CD14-positive monocyte (primary cell): ENCODE data around the gene PPIP5K1. TPM values are rescaled to one million over a fixed set of nuclear protein-coding genes. Genes with fewer than 3 reads are reported as not detected.

Experiments
- DNase-seq, 3 donors: peaks; one replicate each; pipeline ENCODE4 v3.0.0-alpha.2; 2011 to 2022
- H2AFZ ChIP-seq: 2 replicates; pipeline ENCODE4 v1.6.0; 2012; ENCODE audit warnings: mild to moderate bottlenecking, low read depth, low read length, inconsistent platforms; ENCODE audit not compliant: insufficient read depth, poor library complexity, severe bottlenecking
- H3K27ac ChIP-seq, 2 donors: 1 replicate in 1 of 2; 2 replicates in 1 of 2; pipeline ENCODE4 v1.5.1; 2012 to 2013; ENCODE audit warnings: low read length in 2 of 2, control low read depth in 1 of 2, inconsistent platforms in 1 of 2, low read depth in 1 of 2, mild to moderate bottlenecking in 1 of 2
- H3K27me3 ChIP-seq, 2 donors: one replicate each; pipeline versions ENCODE4 v1.6.0 to v1.6.1; 2011 to 2013; ENCODE audit warnings: low read length in 2 of 2; ENCODE audit not compliant: control insufficient read depth in 2 of 2, insufficient read depth in 2 of 2
- H3K36me3 ChIP-seq, 2 donors: replicated peaks in 1 of 2; 1 replicate in 1 of 2; 2 replicates in 1 of 2; pipeline versions ENCODE4 v1.5.1 to v1.6.1; 2012 to 2013; ENCODE audit warnings: low read length in 2 of 2, control low read depth in 1 of 2, inconsistent platforms in 1 of 2, mild to moderate bottlenecking in 1 of 2; ENCODE audit not compliant: insufficient read depth in 2 of 2, control insufficient read depth in 1 of 2
- H3K4me1 ChIP-seq, 2 donors: 1 replicate in 1 of 2; 2 replicates in 1 of 2; pipeline versions ENCODE4 v1.5.1 to v1.6.1; 2012 to 2013; ENCODE audit warnings: low read length in 2 of 2, control low read depth in 1 of 2, inconsistent platforms in 1 of 2, mild to moderate bottlenecking in 1 of 2, moderate library complexity in 1 of 2; ENCODE audit not compliant: insufficient read depth in 2 of 2, control insufficient read depth in 1 of 2
- H3K4me2 ChIP-seq: replicated peaks from 2 replicates; pipeline ENCODE3; 2012; ENCODE audit warnings: low read length, moderate library complexity, mild to moderate bottlenecking; ENCODE audit not compliant: poor library complexity, severe bottlenecking; ENCODE audit errors: extremely low read depth
- H3K4me3 ChIP-seq, 3 experiments: fragments of 200-600 bp in 1 of 3; sonication (generic) in 1 of 3; replicated peaks in 1 of 3; 1 replicate in 2 of 3; 2 replicates in 1 of 3; pipeline ENCODE4 v1.5.1; 2011 to 2013; ENCODE audit warnings: low read length in 3 of 3, mild to moderate bottlenecking in 3 of 3, control low read depth in 2 of 3, low read depth in 2 of 3, inconsistent platforms in 1 of 3, moderate library complexity in 1 of 3
- H3K79me2 ChIP-seq: 2 replicates; pipeline ENCODE4 v1.6.0; 2012; ENCODE audit warnings: mild to moderate bottlenecking, control low read depth, inconsistent platforms, low read length, moderate library complexity; ENCODE audit not compliant: insufficient read depth
- H3K9ac ChIP-seq: 2 replicates; pipeline ENCODE4 v1.6.0; 2017; ENCODE audit warnings: low read length, mild to moderate bottlenecking; ENCODE audit not compliant: insufficient read depth, poor library complexity, severe bottlenecking
- H3K9me3 ChIP-seq, 2 donors: replicated peaks in 1 of 2; 1 replicate in 1 of 2; 2 replicates in 1 of 2; pipeline versions ENCODE4 v1.5.1 to v1.6.1; 2012 to 2013; ENCODE audit warnings: low read length in 2 of 2, control low read depth in 1 of 2; ENCODE audit not compliant: control insufficient read depth in 1 of 2, insufficient read depth in 1 of 2
- H4K20me1 ChIP-seq: 2 replicates; pipeline ENCODE4 v1.6.0; 2012; ENCODE audit warnings: mild to moderate bottlenecking, low read length, control low read depth, moderate library complexity; ENCODE audit not compliant: insufficient read depth
- H3K27ac Mint-ChIP-seq, 7 donors: one replicate each; pipeline ENCODE4 v1.8.0; 2020; ENCODE audit warnings: mild to moderate bottlenecking in 7 of 7, mixed read lengths in 7 of 7, moderate library complexity in 6 of 7, inconsistent platforms in 2 of 7
- H3K27me3 Mint-ChIP-seq, 3 donors: one replicate each; pipeline ENCODE4 v1.8.0; 2021 to 2022; ENCODE audit warnings: low read depth in 3 of 3, mild to moderate bottlenecking in 3 of 3, mixed read lengths in 3 of 3, moderate library complexity in 3 of 3, inconsistent platforms in 1 of 3
- H3K36me3 Mint-ChIP-seq, 2 donors: one replicate each; pipeline ENCODE4 v1.8.0; 2020; ENCODE audit warnings: mixed read lengths in 2 of 2, inconsistent platforms in 1 of 2, mild to moderate bottlenecking in 1 of 2
- H3K4me1 Mint-ChIP-seq: one replicate; pipeline ENCODE4 v1.8.0; 2020; ENCODE audit warnings: mild to moderate bottlenecking, mixed read lengths
- H3K4me3 Mint-ChIP-seq, 2 donors: one replicate each; pipeline ENCODE4 v1.8.0; 2020; ENCODE audit warnings: mild to moderate bottlenecking in 2 of 2, mixed read lengths in 2 of 2, moderate library complexity in 1 of 2
- H3K9me3 Mint-ChIP-seq, 7 donors: one replicate each; pipeline ENCODE4 v1.8.0; 2020 to 2022; ENCODE audit warnings: mixed read lengths in 7 of 7, mild to moderate bottlenecking in 6 of 7, moderate library complexity in 6 of 7, inconsistent platforms in 2 of 7
- CTCF ChIP-seq: fragments of 200-600 bp; IDR thresholded peaks from one replicate; pipeline ENCODE4 v1.8.0; 2022; ENCODE audit warnings: antibody characterized with exemption, mild to moderate bottlenecking
- WGBS: methylation state at CpG from one replicate; pipeline ENCODE4 v1.1.5; 2013; ENCODE audit warnings: missing lambda C conversion rate; ENCODE audit not compliant: insufficient coverage; 5-methylcytosine and 5-hydroxymethylcytosine counted together
- intact Hi-C, 2 donors: fragments of 100-400 bp; cut with micrococcal nuclease; formaldehyde crosslinking; loops; one replicate each; pipeline versions ENCODE4 v1.15.0 to v1.15.1; 2023
- polyA plus RNA-seq, 3 donors: library from polyadenylated mRNA; depleted of rRNA in 1 of 3; unstranded in 2 of 3; stranded (reverse) in 1 of 3; fragments of 300-500 nt in 2 of 3; fragments of >200 nt in 1 of 3; fragmentation: Illumina TruSeq in 2 of 3; gene quantifications; 1 replicate in 2 of 3; 2 replicates in 1 of 3; pipeline ENCODE4 v1.2.3, GENCODE V29; 2012 to 2021

The PPIP5K1 gene
- polyA plus RNA-seq, 3 donors: 0.95 to 19.9 (median 2.0) TPM

GRCh38 chr15:43516801-43517353, 73.1 kb downstream of the PPIP5K1 start:
- peak overlapping the region in 1 of 2 donors; percentile 35 for H3K4me3 Mint-ChIP-seq
- H2AFZ ChIP-seq: peak overlapping the region; percentile 8
- H3K9me3 Mint-ChIP-seq: peaks cover 0 to 4% (median 0%) of the 10 kb centered on the region in 7 donors
- intact Hi-C loops: loop anchor here in 1 of 2 donors (10.0 kb wide), 1 partner anchor 72 kb away; no protein-coding TSS in a partner anchor
- WGBS: 60% methylated on average over 1 of the region's 4 CpGs
- no peaks in the 10 kb centered on the region for H3K36me3 ChIP-seq
- H3K79me2 ChIP-seq: no peaks in the 10 kb centered on the region
- H4K20me1 ChIP-seq: no peaks in the 10 kb centered on the region
- no peak overlapping the region for H3K27ac ChIP-seq
- H3K4me2 ChIP-seq: no peak overlapping the region
- no peaks in the 10 kb centered on the region for H3K36me3 Mint-ChIP-seq
- peaks cover 18 to 19% of the 10 kb centered on the region in 2 donors for H3K4me1 ChIP-seq
- peaks cover 32% of the 10 kb centered on the region for H3K4me1 Mint-ChIP-seq
- peaks cover 32 to 38% (median 35%) of the 10 kb centered on the region in 3 donors for H3K27me3 Mint-ChIP-seq
- TF ChIP-seq CTCF: no peak
- no peak for DNase-seq
- H3K27me3 ChIP-seq: peaks cover 6 to 28% of the 10 kb centered on the region in 2 donors
- no peak overlapping the region for H3K4me3 ChIP-seq
- no peaks in the 10 kb centered on the region for H3K9me3 ChIP-seq
- no peak overlapping the region for H3K9ac ChIP-seq
- H3K27ac Mint-ChIP-seq: peak overlapping the region in 1 of 7 donors; percentile 11

- Histone ChIP-seq H3K27ac (no peak overlapping the region), H3K36me3 (no peaks in the 10 kb centered on the region), H4K20me1 (no peaks in the 10 kb centered on the region), H3K9me3 (no peaks in the 10 kb centered on the region), H3K27me3 (peaks cover 11 to 35% of the 10 kb centered on the region in 2 donors), H3K4me2 (no peak overlapping the region), H3K4me1 (peaks cover 22% of the 10 kb centered on the region in 2 donors), H3K79me2 (no peaks in the 10 kb centered on the region), H3K4me3 (no peak overlapping the region), H3K9ac (no peak overlapping the region), H2AFZ (no peak overlapping the region)
- H3K27me3 Mint-ChIP-seq: peaks cover 39 to 45% (median 40%) of the 10 kb centered on the region in 3 donors
- peaks cover 37% of the 10 kb centered on the region for H3K4me1 Mint-ChIP-seq
- H3K36me3 Mint-ChIP-seq: no peaks in the 10 kb centered on the region
- intact Hi-C loops: loop anchor here in 1 of 2 donors (10.0 kb wide), 1 partner anchor 71 kb away; no protein-coding TSS in a partner anchor
- no CpG with 5 or more reads among the region's 5 CpGs for WGBS
- no peak overlapping the region for H3K27ac Mint-ChIP-seq
- DNase-seq: no peak
- TF ChIP-seq CTCF: no peak
- peaks cover 0 to 4% (median 0%) of the 10 kb centered on the region in 7 donors for H3K9me3 Mint-ChIP-seq
- H3K4me3 Mint-ChIP-seq: no peak overlapping the region
Observed at GRCh38 chr15:43516185-43516584, 73.8 kb downstream of the PPIP5K1 start.
